Measurements from ENCODE around the gene SCN5A. TPM values are rescaled to one million over a fixed set of nuclear protein-coding genes. Genes with fewer than 3 reads are reported as not detected.

The SCN5A gene
- total RNA-seq, 2 donors from 2014 or later: 4.5 to 5.6 TPM

GRCh38 chr3:38696034-38696433 is 46.5 kb upstream of the SCN5A start:
- no peaks in the 10 kb centered on the region for H3K36me3 Mint-ChIP-seq (ENCODE audit: low read depth)
- H3K4me1 Mint-ChIP-seq: no peaks in the 10 kb centered on the region
- H3K27me3 Mint-ChIP-seq (ENCODE audit: insufficient read depth): peaks cover 6% of the 10 kb centered on the region

DNA sequence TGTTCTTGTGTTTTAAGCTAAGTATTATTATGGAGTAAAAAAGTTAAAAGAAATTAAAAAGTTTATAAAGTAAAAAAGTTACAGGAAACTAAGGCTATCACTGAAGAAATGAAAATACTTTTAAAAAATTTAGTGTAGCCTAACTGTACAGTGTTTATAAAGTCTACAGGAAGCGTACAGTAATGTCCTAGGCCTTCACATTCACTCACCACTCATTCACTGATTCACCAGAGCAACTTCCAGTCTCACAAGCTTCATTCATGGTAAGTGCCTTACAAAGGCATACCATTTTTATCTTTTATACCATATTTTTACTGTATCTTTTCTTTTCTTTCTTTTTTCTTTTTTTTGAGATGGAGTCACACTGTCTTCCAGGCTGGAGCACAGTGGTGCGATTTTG is 40.7 kb upstream of the SCN5A start:
- H3K27ac Mint-ChIP-seq: no peak overlapping the region
- no peak for DNase-seq
- Histone ChIP-seq H3K9ac (ENCODE audit: extremely low read depth, low read length, poor library complexity, severe bottlenecking) (no peak overlapping the region), H3K4me3 (ENCODE audit: low read length) (no peak overlapping the region), H3K4me1 (ENCODE audit: control insufficient read depth, insufficient read depth, low read length) (no peaks in the 10 kb centered on the region), H3K9me3 (ENCODE audit: control insufficient read depth, low read length) (no peaks in the 10 kb centered on the region), H3K27me3 (ENCODE audit: control insufficient read depth, insufficient read depth, low read length, poor library complexity, severe bottlenecking) (no peaks in the 10 kb centered on the region), H3K36me3 (ENCODE audit: control insufficient read depth, insufficient read depth, low read length) (no peaks in the 10 kb centered on the region), H3K27ac (ENCODE audit: low read depth, low read length) (no peak overlapping the region)
- 94 to 97% methylated on average over 2 of the region's 2 CpGs for WGBS, 2 experiments (ENCODE audit: insufficient coverage in 1 of 2, insufficient read length in 1 of 2)
- no peaks in the 10 kb centered on the region for H3K36me3 Mint-ChIP-seq (ENCODE audit: low read depth)
- H3K4me3 Mint-ChIP-seq: no peak overlapping the region
- H3K27me3 Mint-ChIP-seq (ENCODE audit: insufficient read depth): peaks cover 2% of the 10 kb centered on the region
- H3K4me1 Mint-ChIP-seq: peaks cover 2% of the 10 kb centered on the region
- no peak for TF ChIP-seq CTCF (conservative IDR thresholded peaks at IDR 0.05)
- no peaks in the 10 kb centered on the region for H3K9me3 Mint-ChIP-seq

More at GRCh38 chr3:38696034-38696433, 46.5 kb upstream of the SCN5A start:
- H3K36me3 ChIP-seq (ENCODE audit: control insufficient read depth, insufficient read depth, low read length): no peaks in the 10 kb centered on the region
- WGBS, 2 experiments (ENCODE audit: insufficient coverage in 1 of 2, insufficient read length in 1 of 2): 84% methylated on average over 2 of the region's 2 CpGs; no CpG with 5 or more reads in 1 of the 2 experiments
- H3K9me3 ChIP-seq (ENCODE audit: control insufficient read depth, low read length): no peaks in the 10 kb centered on the region
- H3K27ac ChIP-seq (ENCODE audit: low read depth, low read length): no peak overlapping the region
- Mint-ChIP-seq H3K4me3 (no peak overlapping the region), H3K27ac (no peak overlapping the region), H3K9me3 (no peaks in the 10 kb centered on the region)
- H3K9ac ChIP-seq (ENCODE audit: extremely low read depth, low read length, poor library complexity, severe bottlenecking): no peak overlapping the region
- no peaks in the 10 kb centered on the region for H3K4me1 ChIP-seq (ENCODE audit: control insufficient read depth, insufficient read depth, low read length)
- H3K4me3 ChIP-seq (ENCODE audit: low read length): no peak overlapping the region
- TF ChIP-seq CTCF (conservative IDR thresholded peaks at IDR 0.05): no peak
- H3K27me3 ChIP-seq (ENCODE audit: control insufficient read depth, insufficient read depth, low read length, poor library complexity, severe bottlenecking): peaks cover 5% of the 10 kb centered on the region
- no peak for DNase-seq

GRCh38 chr3:38689774-38690173 is 40.3 kb upstream of the SCN5A start:
- H3K27me3 ChIP-seq (ENCODE audit: control insufficient read depth, insufficient read depth, low read length, poor library complexity, severe bottlenecking): no peaks in the 10 kb centered on the region
- Mint-ChIP-seq H3K4me3 (no peak overlapping the region), H3K27ac (no peak overlapping the region), H3K36me3 (ENCODE audit: low read depth) (no peaks in the 10 kb centered on the region), H3K9me3 (no peaks in the 10 kb centered on the region), H3K4me1 (peaks cover 2% of the 10 kb centered on the region), H3K27me3 (ENCODE audit: insufficient read depth) (peaks cover 3% of the 10 kb centered on the region)
- TF ChIP-seq CTCF (conservative IDR thresholded peaks at IDR 0.05): no peak
- H3K9ac ChIP-seq (ENCODE audit: extremely low read depth, low read length, poor library complexity, severe bottlenecking): no peak overlapping the region
- H3K27ac ChIP-seq (ENCODE audit: low read depth, low read length): no peak overlapping the region
- DNase-seq: no peak
- H3K36me3 ChIP-seq (ENCODE audit: control insufficient read depth, insufficient read depth, low read length): no peaks in the 10 kb centered on the region
- WGBS, 2 experiments (ENCODE audit: insufficient coverage in 1 of 2, insufficient read length in 1 of 2): 90 to 100% methylated on average over 2 of the region's 3 CpGs
- no peak overlapping the region for H3K4me3 ChIP-seq (ENCODE audit: low read length)
- no peaks in the 10 kb centered on the region for H3K4me1 ChIP-seq (ENCODE audit: control insufficient read depth, insufficient read depth, low read length)
- H3K9me3 ChIP-seq (ENCODE audit: control insufficient read depth, low read length): no peaks in the 10 kb centered on the region

Measured in endodermal cell (in vitro differentiated cells).